DOHH2 (cell line): Measurements from ENCODE around the gene NCOA5.

Experiments
- H3F3A ChIP-seq: fragments of 200-600 bp; sonication (generic), shearing (Covaris generic); 2 replicates; pipeline ENCODE4 v1.6.0; 2016; ENCODE audit warnings: antibody characterized with exemption, mild to moderate bottlenecking; ENCODE audit not compliant: control insufficient read depth, insufficient read depth
- H3K27ac ChIP-seq: fragments of 200-600 bp; sonication (generic); 2 replicates; pipeline ENCODE4 v1.5.1; 2014; ENCODE audit warnings: low read depth, mild to moderate bottlenecking, low read length, moderate library complexity
- H3K27me3 ChIP-seq: fragments of 200-600 bp; sonication (generic); 2 replicates; pipeline ENCODE4 v1.6.1; 2014; ENCODE audit warnings: mild to moderate bottlenecking, low read length, mixed read lengths; ENCODE audit not compliant: control insufficient read depth
- H3K36me3 ChIP-seq: fragments of 200-600 bp; sonication (generic); 2 replicates; pipeline ENCODE4 v1.6.1; 2014; ENCODE audit warnings: mild to moderate bottlenecking, low read length, moderate library complexity, mixed read lengths; ENCODE audit not compliant: control insufficient read depth
- H3K4me1 ChIP-seq: fragments of 200-600 bp; sonication (generic); 2 replicates; pipeline ENCODE4 v1.6.1; 2014; ENCODE audit warnings: mild to moderate bottlenecking, low read length, mixed read lengths; ENCODE audit not compliant: control insufficient read depth
- H3K4me2 ChIP-seq: fragments of 200-600 bp; sonication (generic); 2 replicates; pipeline ENCODE4 v1.6.0; 2014; ENCODE audit warnings: mild to moderate bottlenecking, low read length, moderate library complexity
- H3K4me3 ChIP-seq: fragments of 200-600 bp; sonication (generic); 2 replicates; pipeline ENCODE4 v1.5.1; 2014; ENCODE audit warnings: mild to moderate bottlenecking, low read length, mixed read lengths
- H3K79me2 ChIP-seq: fragments of 200-600 bp; sonication (generic); 2 replicates; pipeline ENCODE4 v1.6.1; 2014; ENCODE audit warnings: mild to moderate bottlenecking, low read length, mixed read lengths; ENCODE audit not compliant: control insufficient read depth
- H3K9me2 ChIP-seq: fragments of 200-600 bp; sonication (generic); replicated peaks from 2 replicates; pipeline ENCODE4 v1.6.1; 2014; ENCODE audit warnings: mild to moderate bottlenecking, low read length, mixed read lengths; ENCODE audit not compliant: control insufficient read depth
- H3K9me3 ChIP-seq: fragments of 200-600 bp; sonication (generic); 2 replicates; pipeline ENCODE4 v1.6.1; 2014; ENCODE audit warnings: antibody characterized with exemption, low read length, mixed read lengths; ENCODE audit not compliant: control insufficient read depth, insufficient read depth
- H4K20me1 ChIP-seq: fragments of 200-600 bp; sonication (generic); 2 replicates; pipeline ENCODE4 v1.6.0; 2014; ENCODE audit warnings: low read depth, mild to moderate bottlenecking, antibody characterized with exemption, low read length, moderate library complexity; ENCODE audit not compliant: control insufficient read depth, insufficient read depth
- EZH2phosphoT487 ChIP-seq: fragments of 200-600 bp; sonication (generic); IDR thresholded peaks from 2 replicates; pipeline ENCODE4 v1.6.1; 2017; ENCODE audit warnings: borderline replicate concordance, mild to moderate bottlenecking, antibody characterized with exemption, low read length, moderate library complexity, mixed read lengths
- TF ChIP-seq, protein P1 (sequence below): fragments of 200-600 bp; sonication (generic); IDR thresholded peaks from one replicate; pipeline ENCODE4 v1.5.1; 2014; ENCODE audit warnings: antibody characterized with exemption, mild to moderate bottlenecking, low read depth, low read length; ENCODE audit not compliant: poor library complexity, severe bottlenecking

The NCOA5 gene

DNA sequence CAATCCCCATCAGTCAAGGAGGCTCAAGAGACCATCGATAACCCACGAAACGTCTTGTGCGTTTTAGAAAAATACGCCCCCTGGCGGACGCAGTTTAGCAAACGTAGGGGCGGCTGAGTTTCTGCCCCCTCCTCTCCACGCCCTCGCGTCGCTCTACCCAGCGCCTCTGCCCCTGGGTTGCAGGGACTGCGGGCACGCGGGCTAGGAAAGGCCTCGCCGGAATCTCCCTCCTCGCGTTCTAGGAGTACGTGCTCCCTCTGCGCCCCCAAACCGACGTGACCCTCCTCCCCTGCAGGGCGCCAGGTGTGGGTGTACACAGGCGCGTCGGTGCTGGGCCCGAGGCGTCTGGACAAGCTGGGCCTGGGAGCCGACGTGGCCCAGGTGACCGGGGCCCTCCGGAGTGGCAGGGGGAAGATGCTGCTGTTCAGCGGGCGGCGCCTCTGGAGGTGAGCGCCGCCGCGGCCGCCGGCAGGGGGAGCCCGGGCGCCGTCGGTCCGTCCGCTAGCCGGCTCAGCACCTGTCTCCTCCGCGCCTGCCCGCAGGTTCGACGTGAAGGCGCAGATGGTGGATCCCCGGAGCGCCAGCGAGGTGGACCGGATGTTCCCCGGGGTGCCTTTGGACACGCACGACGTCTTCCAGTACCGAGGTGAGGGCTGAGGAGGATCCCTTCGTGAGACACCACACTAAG is 75.8 kb downstream of the NCOA5 start:
- Histone ChIP-seq H3K36me3 (no peaks in the 10 kb centered on the region), H3K4me3 (peak overlapping the region; percentile 54), H3K4me1 (peaks cover 8% of the 10 kb centered on the region), H3K4me2 (peak overlapping the region; percentile 83), H3K27ac (no peak overlapping the region), H4K20me1 (no peaks in the 10 kb centered on the region), H3K9me2 (no peaks in the 10 kb centered on the region), H3K9me3 (no peaks in the 10 kb centered on the region), H3F3A (no peaks in the 10 kb centered on the region), H3K79me2 (no peaks in the 10 kb centered on the region), H3K27me3 (peaks cover 34% of the 10 kb centered on the region)
- TF ChIP-seq, protein P1, sequence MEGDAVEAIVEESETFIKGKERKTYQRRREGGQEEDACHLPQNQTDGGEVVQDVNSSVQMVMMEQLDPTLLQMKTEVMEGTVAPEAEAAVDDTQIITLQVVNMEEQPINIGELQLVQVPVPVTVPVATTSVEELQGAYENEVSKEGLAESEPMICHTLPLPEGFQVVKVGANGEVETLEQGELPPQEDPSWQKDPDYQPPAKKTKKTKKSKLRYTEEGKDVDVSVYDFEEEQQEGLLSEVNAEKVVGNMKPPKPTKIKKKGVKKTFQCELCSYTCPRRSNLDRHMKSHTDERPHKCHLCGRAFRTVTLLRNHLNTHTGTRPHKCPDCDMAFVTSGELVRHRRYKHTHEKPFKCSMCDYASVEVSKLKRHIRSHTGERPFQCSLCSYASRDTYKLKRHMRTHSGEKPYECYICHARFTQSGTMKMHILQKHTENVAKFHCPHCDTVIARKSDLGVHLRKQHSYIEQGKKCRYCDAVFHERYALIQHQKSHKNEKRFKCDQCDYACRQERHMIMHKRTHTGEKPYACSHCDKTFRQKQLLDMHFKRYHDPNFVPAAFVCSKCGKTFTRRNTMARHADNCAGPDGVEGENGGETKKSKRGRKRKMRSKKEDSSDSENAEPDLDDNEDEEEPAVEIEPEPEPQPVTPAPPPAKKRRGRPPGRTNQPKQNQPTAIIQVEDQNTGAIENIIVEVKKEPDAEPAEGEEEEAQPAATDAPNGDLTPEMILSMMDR = peak; percentile 97
- no peak for TF ChIP-seq EZH2phosphoT487

DNA sequence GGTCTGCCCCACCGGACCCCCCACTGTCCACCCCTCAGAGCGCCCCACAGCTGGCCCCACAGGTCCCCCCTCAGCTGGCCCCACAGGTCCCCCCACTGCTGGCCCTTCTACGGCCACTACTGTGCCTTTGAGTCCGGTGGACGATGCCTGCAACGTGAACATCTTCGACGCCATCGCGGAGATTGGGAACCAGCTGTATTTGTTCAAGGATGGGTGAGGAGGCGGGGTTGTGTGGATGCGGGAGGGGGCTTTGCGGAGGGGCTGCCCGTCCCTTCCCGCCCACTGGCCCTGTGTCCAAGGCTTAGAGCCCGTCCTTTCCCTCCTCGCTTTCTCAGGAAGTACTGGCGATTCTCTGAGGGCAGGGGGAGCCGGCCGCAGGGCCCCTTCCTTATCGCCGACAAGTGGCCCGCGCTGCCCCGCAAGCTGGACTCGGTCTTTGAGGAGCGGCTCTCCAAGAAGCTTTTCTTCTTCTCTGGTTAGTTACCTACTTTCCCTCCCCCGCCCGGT is 76.4 kb downstream of the NCOA5 start:
- no peaks in the 10 kb centered on the region for H3K9me2 ChIP-seq
- TF ChIP-seq, protein P1 = no peak
- no peak for TF ChIP-seq EZH2phosphoT487
- H3F3A ChIP-seq = no peaks in the 10 kb centered on the region
- H3K27me3 ChIP-seq = peaks cover 40% of the 10 kb centered on the region
- H3K4me2 ChIP-seq = peak overlapping the region; percentile 83; the same call in 1 of the 2 replicates
- no peaks in the 10 kb centered on the region for H4K20me1 ChIP-seq
- no peaks in the 10 kb centered on the region for H3K79me2 ChIP-seq
- H3K36me3 ChIP-seq = no peaks in the 10 kb centered on the region
- no peaks in the 10 kb centered on the region for H3K9me3 ChIP-seq
- no peak overlapping the region; the same call in 1 of the 2 replicates for H3K4me3 ChIP-seq
- H3K27ac ChIP-seq = no peak overlapping the region
- H3K4me1 ChIP-seq = peaks cover 8% of the 10 kb centered on the region

DNA sequence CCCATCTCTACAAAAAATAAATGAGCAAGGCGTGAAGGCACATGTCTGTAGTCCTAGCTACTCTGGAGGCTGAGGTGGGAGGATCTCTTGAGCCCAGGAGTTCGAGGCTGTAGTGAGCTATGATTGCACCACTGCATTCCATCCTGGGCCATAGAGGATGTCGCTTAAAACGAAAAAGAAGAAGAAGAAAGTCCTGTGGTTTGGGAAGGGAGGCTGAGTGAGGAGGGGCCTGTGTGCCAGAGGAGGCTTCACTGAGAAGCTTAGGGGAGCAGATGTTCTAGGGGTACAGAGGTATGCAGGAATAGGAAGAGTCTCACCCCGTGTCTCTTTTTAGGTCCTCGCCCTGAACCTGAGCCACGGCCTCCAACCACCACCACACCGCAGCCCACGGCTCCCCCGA is 76.8 kb downstream of the NCOA5 start:
- Histone ChIP-seq H3K4me2 (no peak overlapping the region), H4K20me1 (no peaks in the 10 kb centered on the region), H3K27ac (no peak overlapping the region)

More for the DNA sequence above, 76.8 kb downstream of the NCOA5 start:
- Histone ChIP-seq H3K9me3 (no peaks in the 10 kb centered on the region), H3K27me3 (peaks cover 45% of the 10 kb centered on the region), H3K9me2 (no peaks in the 10 kb centered on the region), H3K36me3 (no peaks in the 10 kb centered on the region), H3K79me2 (no peaks in the 10 kb centered on the region), H3K4me3 (no peak overlapping the region), H3F3A (no peaks in the 10 kb centered on the region), H3K4me1 (peaks cover 8% of the 10 kb centered on the region)
- TF ChIP-seq, protein P1 = no peak
- no peak for TF ChIP-seq EZH2phosphoT487
